HG03442 (cell line): ENCODE data around the gene ZNF799.
"Not testable (repeated sequence)": the region's sequence is repeated elsewhere in the genome, so short reads cannot be mapped to it uniquely, and the experiment has no call there.

Experiments
- ATAC-seq: cut with Tn5 transposase; IDR thresholded peaks from one replicate; pipeline ENCODE4 v1.9.1; 2021; ENCODE audit warnings: mild to moderate bottlenecking, moderate library complexity; ENCODE audit not compliant: unreplicated experiment

Gene ZNF799

GRCh38 chr19:12400633-12401502 lies at the start of gene ZNF799:
Gene ZNF799, minus strand, starts transcription at chr19:12401271. Its CDS starts 201 bp downstream, at chr19:12401070.
- ATAC-seq, result peak; percentile 88

- no peak for ATAC-seq
These were observed 49.8 kb upstream of the ZNF799 start for GRCh38 chr19:12450844-12451243.

- no peak for ATAC-seq
These were observed 47.7 kb upstream of the ZNF799 start for GRCh38 chr19:12448808-12449207.

- peak; percentile 95 for ATAC-seq
These were observed 39.7 kb upstream of the ZNF799 start, which contains the start of gene ZNF443 for GRCh38 chr19:12440541-12441316. Gene ZNF443, minus strand, starts transcription at chr19:12441021. Its CDS starts 107 bp downstream, at chr19:12440914.

- peak; percentile 6 for ATAC-seq
These were observed 38.8 kb upstream of the ZNF799 start for GRCh38 chr19:12439686-12440540.

GRCh38 chr19:12430726-12431299 lies 29.7 kb upstream of the ZNF799 start:
- ATAC-seq, result not testable (repeated sequence)

GRCh38 chr19:12425888-12426274 lies 24.8 kb upstream of the ZNF799 start:
- ATAC-seq, result no peak

- ATAC-seq, result no peak
These were observed 24.3 kb upstream of the ZNF799 start for GRCh38 chr19:12425236-12425887.

GRCh38 chr19:12417273-12417672 lies 16.2 kb upstream of the ZNF799 start:
- ATAC-seq, result not testable (repeated sequence)

GRCh38 chr19:12411893-12412292 lies 10.8 kb upstream of the ZNF799 start:
- no peak for ATAC-seq

- peak; percentile 26 for ATAC-seq
These were observed 1.0 kb downstream of the ZNF799 start for GRCh38 chr19:12399901-12400632.

- not testable (repeated sequence) for ATAC-seq
These were observed 9.9 kb downstream of the ZNF799 start for GRCh38 chr19:12391148-12391547.

GRCh38 chr19:12386365-12386764 lies 14.7 kb downstream of the ZNF799 start:
- ATAC-seq, result not testable (repeated sequence)

GRCh38 chr19:12380444-12380737 lies 20.7 kb downstream of the ZNF799 start:
- ATAC-seq, result no peak

- no peak for ATAC-seq
These were observed 21.2 kb downstream of the ZNF799 start for GRCh38 chr19:12379732-12380443.

- no peak for ATAC-seq
These were observed 27.0 kb downstream of the ZNF799 start for GRCh38 chr19:12374026-12374425.

GRCh38 chr19:12365236-12366162 lies 35.6 kb downstream of the ZNF799 start, which contains the start of gene ZNF442:
Gene ZNF442, minus strand, starts transcription at chr19:12365683. Its CDS starts 2,052 bp downstream, at chr19:12363631.
- peak; percentile 88 for ATAC-seq
